H9 (cell line): ENCODE data around the gene RIPPLY3. TPM values are rescaled to one million over a fixed set of nuclear protein-coding genes. Genes with fewer than 3 reads are reported as not detected.

Experiments
- DNase-seq: peaks from one replicate; pipeline ENCODE4 v3.0.0-alpha.2; 2017
- H2AFZ ChIP-seq: one replicate; pipeline ENCODE4 v1.6.1; 2013; ENCODE audit warnings: mild to moderate bottlenecking, low read length, control low read depth, moderate library complexity
- H2AK5ac ChIP-seq: 2 replicates; pipeline ENCODE4 v1.6.1; 2013; ENCODE audit warnings: low read length, control low read depth, mixed read lengths; ENCODE audit not compliant: insufficient read length
- H2BK120ac ChIP-seq: one replicate; pipeline ENCODE4 v1.6.1; 2013; ENCODE audit warnings: low read depth, mild to moderate bottlenecking, low read length, control low read depth, inconsistent platforms; ENCODE audit not compliant: poor library complexity, severe bottlenecking
- H2BK12ac ChIP-seq: 2 replicates; pipeline ENCODE4 v1.6.1; 2013; ENCODE audit warnings: low read length, control low read depth, mixed read lengths, low read depth; ENCODE audit not compliant: insufficient read length
- H2BK15ac ChIP-seq: 2 replicates; pipeline ENCODE4 v1.6.1; 2013; ENCODE audit warnings: low read depth, low read length, control low read depth
- H2BK20ac ChIP-seq: one replicate; pipeline ENCODE4 v1.6.1; 2013; ENCODE audit warnings: low read depth, mild to moderate bottlenecking, low read length, control low read depth, inconsistent platforms; ENCODE audit not compliant: poor library complexity, severe bottlenecking
- H2BK5ac ChIP-seq: 2 replicates; pipeline ENCODE4 v1.6.1; 2013; ENCODE audit warnings: low read length, control low read depth, mixed read lengths; ENCODE audit not compliant: insufficient read length
- H3K14ac ChIP-seq: 2 replicates; pipeline ENCODE4 v1.6.1; 2013; ENCODE audit warnings: low read length, control low read depth; ENCODE audit not compliant: insufficient read depth
- H3K18ac ChIP-seq: 2 replicates; pipeline ENCODE4 v1.6.1; 2013; ENCODE audit warnings: low read depth, mild to moderate bottlenecking, mixed read lengths, low read length, control low read depth; ENCODE audit not compliant: insufficient read length
- H3K23ac ChIP-seq: 2 replicates; pipeline ENCODE4 v1.6.1; 2013; ENCODE audit warnings: low read length, control low read depth, mixed read lengths, low read depth; ENCODE audit not compliant: insufficient read length
- H3K23me2 ChIP-seq: 2 replicates; pipeline ENCODE4 v1.6.1; 2013; ENCODE audit warnings: low read depth, mild to moderate bottlenecking, mixed read lengths, low read length, control low read depth; ENCODE audit not compliant: insufficient read length, poor library complexity, severe bottlenecking
- H3K27ac ChIP-seq: 2 replicates; pipeline ENCODE4 v1.5.1; 2013; ENCODE audit warnings: low read length, control low read depth, mixed read lengths, low read depth; ENCODE audit not compliant: insufficient read length
- H3K27me3 ChIP-seq: 2 replicates; pipeline ENCODE4 v1.6.1; 2013; ENCODE audit warnings: low read length, control low read depth, inconsistent platforms; ENCODE audit not compliant: insufficient read depth
- H3K4ac ChIP-seq: 2 replicates; pipeline ENCODE4 v1.6.1; 2013; ENCODE audit warnings: low read depth, mild to moderate bottlenecking, control low read depth, inconsistent platforms, low read length, moderate library complexity
- H3K4me1 ChIP-seq: 2 replicates; pipeline ENCODE4 v1.6.1; 2013; ENCODE audit warnings: low read length, control low read depth, inconsistent platforms; ENCODE audit not compliant: insufficient read depth
- H3K4me2 ChIP-seq: 2 replicates; pipeline ENCODE4 v1.6.1; 2013; ENCODE audit warnings: low read length, control low read depth, mixed read lengths; ENCODE audit not compliant: insufficient read length, insufficient read depth
- H3K56ac ChIP-seq: 2 replicates; pipeline ENCODE4 v1.6.1; 2013; ENCODE audit warnings: low read depth, mild to moderate bottlenecking, mixed read lengths, low read length, control low read depth; ENCODE audit not compliant: insufficient read length
- H3K79me1 ChIP-seq: 2 replicates; pipeline ENCODE4 v1.6.1; 2013; ENCODE audit warnings: low read depth, mild to moderate bottlenecking, moderate library complexity, low read length, control low read depth, inconsistent platforms; ENCODE audit not compliant: insufficient read depth, poor library complexity, severe bottlenecking
- H3K79me2 ChIP-seq: 2 replicates; pipeline ENCODE4 v1.6.1; 2013; ENCODE audit warnings: low read length, control low read depth, inconsistent platforms; ENCODE audit not compliant: insufficient read depth
- H3K9ac ChIP-seq: 2 replicates; pipeline ENCODE4 v1.6.1; 2013; ENCODE audit warnings: low read length, control low read depth, mixed read lengths; ENCODE audit not compliant: insufficient read length; ENCODE audit errors: extremely low read depth
- H3K9me3 ChIP-seq: one replicate; pipeline ENCODE4 v1.6.1; 2013; ENCODE audit warnings: low read depth, low read length, inconsistent platforms; ENCODE audit not compliant: control insufficient read depth
- H3T11ph ChIP-seq: one replicate; pipeline ENCODE4 v1.6.1; 2013; ENCODE audit warnings: mild to moderate bottlenecking, low read length, control low read depth, inconsistent platforms
- H4K20me1 ChIP-seq: one replicate; pipeline ENCODE4 v1.6.1; 2013; ENCODE audit not compliant: control insufficient read depth, insufficient read length, insufficient read depth
- H4K5ac ChIP-seq: 2 replicates; pipeline ENCODE4 v1.6.1; 2013; ENCODE audit warnings: low read depth, mild to moderate bottlenecking, mixed read lengths, low read length, control low read depth; ENCODE audit not compliant: insufficient read length
- H4K8ac ChIP-seq: replicated peaks from 2 replicates; pipeline ENCODE4 v1.6.1; 2013; ENCODE audit warnings: low read length, control low read depth, mixed read lengths, low read depth; ENCODE audit not compliant: insufficient read length
- H4K91ac ChIP-seq: 2 replicates; pipeline ENCODE4 v1.6.1; 2013; ENCODE audit warnings: low read depth, mild to moderate bottlenecking, moderate library complexity, mixed read lengths, low read length, control low read depth; ENCODE audit not compliant: insufficient read length
- H3K27ac Mint-ChIP-seq, 3 experiments: 2 replicates in 2 of 3; 3 replicates in 1 of 3; pipeline ENCODE4 v1.8.0; 2020 to 2021; ENCODE audit warnings: mixed read lengths in 3 of 3, mild to moderate bottlenecking in 1 of 3, moderate library complexity in 1 of 3
- H3K27me3 Mint-ChIP-seq: 2 replicates; pipeline ENCODE4 v1.8.0; 2021; ENCODE audit warnings: low read depth, mild to moderate bottlenecking, moderate library complexity, mixed read lengths
- H3K36me3 Mint-ChIP-seq, 3 experiments: 2 replicates in 2 of 3; 3 replicates in 1 of 3; pipeline ENCODE4 v1.8.0; 2020 to 2021; ENCODE audit warnings: low read depth in 3 of 3, mixed read lengths in 3 of 3; ENCODE audit not compliant: insufficient read depth in 1 of 3
- H3K4me1 Mint-ChIP-seq, 2 experiments: 2 replicates each; pipeline ENCODE4 v1.8.0; 2020; ENCODE audit warnings: mixed read lengths in 2 of 2
- H3K4me3 Mint-ChIP-seq, 2 experiments: 2 replicates in 1 of 2; 3 replicates in 1 of 2; pipeline ENCODE4 v1.8.0; 2020 to 2021; ENCODE audit warnings: mild to moderate bottlenecking in 2 of 2, mixed read lengths in 2 of 2, moderate library complexity in 1 of 2
- H3K9me3 Mint-ChIP-seq, 2 experiments: 2 replicates in 1 of 2; 3 replicates in 1 of 2; pipeline ENCODE4 v1.8.0; 2020; ENCODE audit warnings: mild to moderate bottlenecking in 2 of 2, mixed read lengths in 2 of 2, moderate library complexity in 1 of 2
- WGBS: extraction: QIAGEN DNeasy Blood & Tissue Kit; methylation state at CpG from one replicate; pipeline ENCODE4 v1.1.7; 2013; ENCODE audit warnings: missing lambda C conversion rate, low lambda C conversion rate, mixed read lengths; ENCODE audit not compliant: insufficient read length; ENCODE audit errors: extremely low coverage; 5-methylcytosine and 5-hydroxymethylcytosine counted together
- total RNA-seq: library from RNA; stranded (reverse); gene quantifications from 2 replicates; pipeline ENCODE4 v1.2.1, GENCODE V29; 2021
- TF ChIP-seq, protein P1 (sequence below): fragments of 200-600 bp; sonication (generic); conservative IDR thresholded peaks from 3 replicates; pipeline ENCODE4 v1.8.0; 2021; ENCODE audit warnings: antibody characterized with exemption, mild to moderate bottlenecking

The RIPPLY3 gene
- total RNA-seq, 1 experiment from 2014 or later = 1.9 TPM

DNA sequence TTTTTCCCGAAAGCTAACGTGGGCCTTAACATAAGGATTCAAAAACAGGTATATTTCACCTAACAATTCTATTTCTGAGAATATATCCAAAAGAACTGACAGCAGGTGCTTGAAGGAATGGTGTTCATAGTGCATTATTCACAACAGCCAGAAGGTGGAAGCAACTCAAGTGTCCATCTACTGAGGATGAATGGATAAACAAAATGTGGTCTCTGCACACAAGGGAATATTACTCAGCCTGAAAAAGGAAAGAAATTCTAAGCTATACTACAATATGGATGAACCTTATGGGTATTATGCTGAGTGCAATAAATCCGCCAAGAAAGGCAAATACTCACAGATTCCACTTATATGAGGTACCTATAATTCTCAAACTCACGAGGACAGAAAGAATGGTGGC, 6.1 kb upstream of the RIPPLY3 start:
- peaks cover 47% of the 10 kb centered on the region for H3K27me3 Mint-ChIP-seq
- H3K18ac ChIP-seq = no peak overlapping the region
- H2BK15ac ChIP-seq = no peak overlapping the region
- TF ChIP-seq, protein P1, sequence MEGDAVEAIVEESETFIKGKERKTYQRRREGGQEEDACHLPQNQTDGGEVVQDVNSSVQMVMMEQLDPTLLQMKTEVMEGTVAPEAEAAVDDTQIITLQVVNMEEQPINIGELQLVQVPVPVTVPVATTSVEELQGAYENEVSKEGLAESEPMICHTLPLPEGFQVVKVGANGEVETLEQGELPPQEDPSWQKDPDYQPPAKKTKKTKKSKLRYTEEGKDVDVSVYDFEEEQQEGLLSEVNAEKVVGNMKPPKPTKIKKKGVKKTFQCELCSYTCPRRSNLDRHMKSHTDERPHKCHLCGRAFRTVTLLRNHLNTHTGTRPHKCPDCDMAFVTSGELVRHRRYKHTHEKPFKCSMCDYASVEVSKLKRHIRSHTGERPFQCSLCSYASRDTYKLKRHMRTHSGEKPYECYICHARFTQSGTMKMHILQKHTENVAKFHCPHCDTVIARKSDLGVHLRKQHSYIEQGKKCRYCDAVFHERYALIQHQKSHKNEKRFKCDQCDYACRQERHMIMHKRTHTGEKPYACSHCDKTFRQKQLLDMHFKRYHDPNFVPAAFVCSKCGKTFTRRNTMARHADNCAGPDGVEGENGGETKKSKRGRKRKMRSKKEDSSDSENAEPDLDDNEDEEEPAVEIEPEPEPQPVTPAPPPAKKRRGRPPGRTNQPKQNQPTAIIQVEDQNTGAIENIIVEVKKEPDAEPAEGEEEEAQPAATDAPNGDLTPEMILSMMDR = no peak
- H3K36me3 Mint-ChIP-seq = no peaks in the 10 kb centered on the region; a peak in 1 of 7 replicates
- H4K8ac ChIP-seq = no peak overlapping the region
- no peak overlapping the region for H3K56ac ChIP-seq
- no peak overlapping the region for H3K4ac ChIP-seq
- H2BK5ac ChIP-seq = no peak overlapping the region
- H3K4me2 ChIP-seq = no peak overlapping the region
- H3K27ac ChIP-seq = no peak overlapping the region
- H3K4me3 Mint-ChIP-seq = no peak overlapping the region
- H2AFZ ChIP-seq = no peak overlapping the region
- H3K9me3 ChIP-seq = no peaks in the 10 kb centered on the region
- H3T11ph ChIP-seq = no peak overlapping the region
- no CpG with 5 or more reads among the region's 4 CpGs for WGBS
- H3K4me1 Mint-ChIP-seq = peaks cover 0 to 9% of the 10 kb centered on the region in 2 experiments; a peak in 2 of 4 replicates
- H4K20me1 ChIP-seq = no peaks in the 10 kb centered on the region
- no peak overlapping the region for H3K14ac ChIP-seq
- H3K79me1 ChIP-seq = no peaks in the 10 kb centered on the region
- no peaks in the 10 kb centered on the region; a peak in 2 of 5 replicates for H3K9me3 Mint-ChIP-seq
- H3K23ac ChIP-seq = no peak overlapping the region
- no peak overlapping the region for H3K27ac Mint-ChIP-seq
- peaks cover 1% of the 10 kb centered on the region; the same call in 1 of the 2 replicates for H3K27me3 ChIP-seq
- no peak overlapping the region for H2AK5ac ChIP-seq
- no peak overlapping the region for H2BK120ac ChIP-seq
- no peak overlapping the region for H4K5ac ChIP-seq
- no peak for DNase-seq
- H3K79me2 ChIP-seq = no peaks in the 10 kb centered on the region
- H3K4me1 ChIP-seq = no peaks in the 10 kb centered on the region
- H2BK20ac ChIP-seq = no peak overlapping the region
- no peak overlapping the region for H3K9ac ChIP-seq
- H4K91ac ChIP-seq = no peak overlapping the region
- no peaks in the 10 kb centered on the region for H3K23me2 ChIP-seq
- H2BK12ac ChIP-seq = no peak overlapping the region
